DMS 273 (cell line): Measurements from ENCODE around the gene LSMEM2.
"Not testable (repeated sequence)": the region's sequence is repeated elsewhere in the genome, so short reads cannot be mapped to it uniquely, and the experiment has no call there.

Experiments
- DNase-seq: peaks from one replicate; lab custom pipeline; 2025; ENCODE audit not compliant: unreplicated experiment; lab: John Stamatoyannopoulos, UW

Gene LSMEM2

DNA sequence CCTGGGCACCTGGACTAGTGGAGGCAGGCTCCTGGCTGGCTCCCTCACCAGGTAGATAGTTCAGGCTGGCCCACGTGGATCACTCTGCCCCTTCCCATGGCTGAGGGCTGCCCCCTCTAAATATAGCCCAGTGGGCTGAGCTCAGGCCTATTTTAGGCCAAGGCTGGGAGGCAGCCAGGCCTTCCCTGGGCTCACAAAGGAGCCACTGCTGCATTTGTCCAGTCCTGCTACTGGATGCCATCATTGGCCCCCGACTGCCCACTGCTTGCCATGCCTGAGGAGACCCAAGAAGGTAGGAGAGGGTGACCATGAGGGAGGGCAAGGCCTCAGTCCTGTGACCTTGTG, at the start of gene LSMEM2:
Gene LSMEM2, plus strand, starts transcription at position 208 of the 345 bp plus-strand sequence. Its CDS starts 27 bp downstream, at position 235.
- no peak for DNase-seq

DNA sequence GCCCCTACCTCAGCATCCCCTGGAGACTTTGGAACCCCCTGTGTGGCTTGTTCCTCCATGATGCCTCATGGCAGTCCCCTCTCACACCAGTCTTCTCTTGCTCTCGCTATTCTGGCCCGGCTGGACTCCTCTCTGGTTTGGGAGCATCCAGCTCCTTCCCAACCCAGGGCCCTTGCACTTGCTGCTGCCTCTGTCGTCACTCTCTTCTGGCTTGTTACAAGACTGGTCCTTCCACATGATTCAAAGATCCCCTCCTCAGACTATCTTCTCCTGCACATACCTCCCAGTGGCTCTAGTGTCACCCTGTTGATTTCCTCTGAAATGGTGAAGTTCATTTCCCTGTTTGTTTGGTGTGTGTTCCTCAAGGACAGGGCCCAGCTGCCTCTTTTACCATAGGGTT, 49.4 kb upstream of the LSMEM2 start:
- no peak for DNase-seq

DNA sequence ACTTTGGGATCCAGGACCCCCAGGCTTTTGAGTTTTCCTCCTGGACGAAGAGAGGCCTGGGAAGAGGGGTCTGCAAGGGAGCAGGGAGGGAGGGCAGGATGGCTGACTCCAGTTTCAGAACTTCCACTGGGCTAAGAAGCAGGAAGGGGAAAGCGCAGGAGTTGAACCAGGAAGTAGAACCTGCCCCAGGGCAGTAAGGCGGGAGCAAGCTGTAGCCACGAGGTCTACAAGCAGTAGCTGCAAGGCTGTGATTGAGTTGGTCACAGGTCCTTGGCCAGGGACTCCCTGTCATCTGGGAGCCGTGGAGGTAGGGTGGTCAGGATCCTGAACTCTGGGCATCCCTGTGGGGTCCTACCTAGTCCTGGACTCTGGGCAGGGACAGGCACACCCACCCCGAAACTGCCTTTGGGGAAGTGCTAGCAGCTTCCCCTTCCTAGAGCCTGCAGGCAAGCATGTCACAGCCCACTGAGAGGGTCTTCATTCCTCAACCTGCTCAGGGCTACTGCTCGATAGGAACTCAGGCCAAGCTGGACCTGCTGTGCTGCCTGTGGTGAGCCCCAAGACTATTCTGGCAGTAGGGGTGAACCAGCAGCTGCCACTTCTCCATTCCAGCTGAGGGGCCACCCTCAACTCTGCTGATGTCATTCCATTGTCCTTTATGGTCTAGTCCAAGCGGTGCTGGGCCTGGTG, 48.6 kb upstream of the LSMEM2 start:
- DNase-seq: no peak

DNA sequence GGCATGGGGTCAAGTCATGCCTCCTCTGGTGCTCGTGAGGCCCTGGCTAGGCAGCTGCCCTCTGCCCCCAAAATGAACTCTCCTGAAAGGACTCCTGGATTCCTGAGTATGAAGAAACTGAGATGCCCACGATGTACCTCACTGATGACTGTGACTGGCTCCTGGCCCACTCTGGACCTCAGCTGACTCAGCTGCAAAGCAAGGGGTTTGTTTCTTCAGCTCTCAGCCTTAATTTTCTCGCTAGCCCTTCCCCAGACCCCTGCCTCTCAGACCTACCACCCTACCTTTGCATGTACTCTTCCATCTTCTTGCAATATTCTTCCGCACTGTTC, 48.1 kb upstream of the LSMEM2 start:
- DNase-seq: no peak

DNA sequence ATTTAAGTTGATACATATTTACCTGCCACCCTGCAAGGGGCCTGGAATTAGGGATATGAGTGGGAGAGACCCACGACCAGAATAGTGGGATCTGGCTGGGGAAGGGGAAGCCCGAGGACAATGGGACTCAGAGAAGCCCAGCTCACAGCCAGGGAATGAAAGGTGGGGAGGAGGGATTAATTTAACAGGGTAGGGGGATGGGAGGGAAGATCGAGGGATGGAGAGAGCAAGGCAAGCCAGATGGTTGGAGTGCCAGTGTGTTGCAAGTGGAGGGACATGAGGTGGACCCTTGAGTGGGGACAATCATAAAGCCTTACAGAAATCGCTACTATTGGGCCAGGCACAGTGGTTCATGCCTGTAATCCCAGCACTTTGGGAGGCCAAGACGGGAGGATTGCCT, 47.3 kb upstream of the LSMEM2 start:
- DNase-seq: no peak

DNA sequence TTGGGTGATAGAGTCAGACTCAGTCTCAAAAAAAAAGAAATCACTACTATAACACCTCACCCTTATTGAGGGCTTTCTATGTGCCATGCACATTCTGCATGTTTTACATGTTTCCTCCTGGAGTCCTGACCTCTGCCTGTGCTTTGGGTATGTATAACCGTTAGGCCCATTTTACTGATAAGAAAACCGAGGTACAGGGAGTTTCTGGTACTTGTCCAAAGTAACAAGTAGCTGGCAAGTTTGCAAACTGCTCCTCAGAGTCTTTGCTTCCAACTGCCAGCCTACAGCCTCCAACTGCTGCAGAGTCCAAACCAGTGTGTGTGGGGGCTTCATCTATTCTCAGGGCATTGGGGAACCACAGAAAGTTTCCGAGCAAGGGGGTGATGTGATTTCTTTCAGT, 46.6 kb upstream of the LSMEM2 start:
- DNase-seq: no peak

DNA sequence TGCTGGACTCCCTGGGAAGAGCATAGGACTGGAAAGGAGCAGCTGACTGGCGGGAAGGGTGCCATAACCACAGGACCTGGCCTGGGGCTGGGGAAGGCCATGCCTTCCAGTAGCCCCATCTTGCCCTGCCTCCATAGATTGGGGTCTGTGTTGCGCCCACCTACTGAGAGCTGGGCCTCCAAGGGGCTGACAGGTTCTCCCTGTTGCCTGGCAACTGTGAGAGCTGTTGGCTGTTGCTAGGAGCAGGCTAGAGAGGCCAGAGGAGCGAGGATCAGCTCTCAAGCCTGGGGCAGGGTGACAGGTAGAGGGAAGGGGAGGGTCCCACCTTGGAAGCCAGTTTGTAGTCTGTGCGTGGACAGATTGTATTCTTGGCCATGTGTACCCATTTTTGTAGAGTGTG, 45.7 kb upstream of the LSMEM2 start:
- peak; percentile 30 for DNase-seq

DNA sequence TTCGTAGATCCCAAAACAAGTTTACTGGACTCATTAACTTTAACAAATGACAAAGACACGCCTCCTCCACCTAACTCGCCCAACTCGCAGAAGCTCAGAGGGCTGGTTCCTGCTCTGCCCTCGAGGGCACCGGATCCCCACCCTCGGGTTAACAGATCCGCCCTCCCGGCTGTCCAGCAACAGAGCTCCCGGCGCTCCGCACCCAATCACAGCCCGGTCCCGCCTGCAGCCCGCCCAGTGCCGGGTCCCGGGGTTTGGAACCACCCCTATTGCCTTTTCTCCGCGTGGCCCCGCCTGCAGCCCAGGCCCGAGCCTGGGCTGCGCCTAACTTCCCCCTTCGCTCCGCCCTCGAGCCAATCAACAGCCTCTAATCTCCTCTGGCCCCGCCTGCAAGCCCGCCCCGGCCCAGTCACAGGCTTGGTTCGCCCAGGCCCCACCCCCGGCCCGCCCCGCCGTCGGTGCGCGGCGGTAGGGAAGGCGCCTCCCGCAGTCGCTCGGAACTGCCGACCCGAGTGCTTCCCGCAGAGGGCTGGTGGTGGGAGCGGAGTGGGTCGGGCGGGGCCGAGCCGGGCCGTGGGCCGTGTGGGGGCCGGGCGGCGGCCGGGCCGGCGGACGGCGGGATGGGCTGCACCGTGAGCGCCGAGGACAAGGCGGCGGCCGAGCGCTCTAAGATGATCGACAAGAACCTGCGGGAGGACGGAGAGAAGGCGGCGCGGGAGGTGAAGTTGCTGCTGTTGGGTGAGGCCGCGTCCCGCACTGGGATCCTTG, 43.0 kb upstream of the LSMEM2 start, which contains the start of gene GNAI2:
Gene GNAI2, plus strand, starts transcription at position 489 of the 768 bp plus-strand sequence. Its CDS starts 132 bp downstream, at position 621.
- peak; percentile 98 for DNase-seq

DNA sequence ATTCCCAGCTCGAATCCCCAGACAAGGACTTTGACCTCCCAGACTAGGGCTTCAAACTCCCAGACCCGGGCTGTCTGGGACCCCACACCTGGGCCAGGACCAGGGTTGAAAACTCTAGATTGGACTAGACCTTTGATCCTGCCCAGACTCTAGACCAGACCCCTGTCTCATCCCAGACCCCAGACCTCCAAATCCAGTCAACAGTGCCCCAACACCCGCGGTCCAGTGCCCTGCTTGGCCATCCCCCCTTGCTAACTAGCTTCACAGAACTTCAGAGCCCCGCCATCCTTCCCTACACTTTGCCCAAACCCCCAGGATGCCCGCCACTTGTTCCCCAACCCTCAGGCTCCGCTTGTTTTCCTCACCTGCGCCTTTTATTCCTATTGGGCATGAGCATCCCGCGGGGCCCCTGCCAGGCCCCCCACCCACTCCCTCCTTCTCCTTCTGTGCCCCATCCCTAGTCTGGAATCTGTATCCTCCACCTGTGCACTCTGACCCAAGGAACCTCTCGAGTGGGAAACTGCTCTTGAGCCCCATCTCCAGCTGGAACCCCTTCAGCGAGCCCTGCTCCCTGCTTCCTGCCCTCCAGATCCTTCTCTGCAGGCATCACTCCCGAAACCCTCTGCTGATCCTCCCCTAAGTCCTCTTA, 42.3 kb upstream of the LSMEM2 start:
- DNase-seq: no peak

DNA sequence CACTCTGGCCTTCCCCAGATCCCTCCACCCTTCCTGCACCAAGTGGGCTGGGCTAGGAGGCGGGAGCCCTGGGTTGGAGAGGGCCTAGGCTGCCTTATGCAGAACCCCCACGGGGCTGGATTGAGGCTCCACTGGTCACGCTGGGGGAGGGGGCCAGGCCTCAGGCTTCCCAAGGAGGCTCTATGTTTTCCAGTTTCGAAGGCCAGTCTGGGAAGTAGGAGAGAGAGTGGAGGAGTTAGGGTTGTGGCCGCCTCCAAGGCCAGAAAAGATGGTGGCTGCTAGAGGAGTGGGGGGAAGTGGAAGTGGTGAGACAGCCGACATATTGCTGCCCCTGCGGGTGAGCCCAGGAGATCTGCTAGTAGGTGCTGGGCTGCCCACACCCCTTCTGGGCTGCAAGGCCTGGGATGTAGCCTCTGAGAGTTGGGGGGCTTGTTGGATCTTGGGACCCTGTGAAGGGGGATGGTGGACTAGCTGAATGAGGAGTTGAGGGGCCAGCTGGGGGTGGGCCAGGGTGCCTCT, 41.7 kb upstream of the LSMEM2 start:
- DNase-seq: peak; percentile 24

DNA sequence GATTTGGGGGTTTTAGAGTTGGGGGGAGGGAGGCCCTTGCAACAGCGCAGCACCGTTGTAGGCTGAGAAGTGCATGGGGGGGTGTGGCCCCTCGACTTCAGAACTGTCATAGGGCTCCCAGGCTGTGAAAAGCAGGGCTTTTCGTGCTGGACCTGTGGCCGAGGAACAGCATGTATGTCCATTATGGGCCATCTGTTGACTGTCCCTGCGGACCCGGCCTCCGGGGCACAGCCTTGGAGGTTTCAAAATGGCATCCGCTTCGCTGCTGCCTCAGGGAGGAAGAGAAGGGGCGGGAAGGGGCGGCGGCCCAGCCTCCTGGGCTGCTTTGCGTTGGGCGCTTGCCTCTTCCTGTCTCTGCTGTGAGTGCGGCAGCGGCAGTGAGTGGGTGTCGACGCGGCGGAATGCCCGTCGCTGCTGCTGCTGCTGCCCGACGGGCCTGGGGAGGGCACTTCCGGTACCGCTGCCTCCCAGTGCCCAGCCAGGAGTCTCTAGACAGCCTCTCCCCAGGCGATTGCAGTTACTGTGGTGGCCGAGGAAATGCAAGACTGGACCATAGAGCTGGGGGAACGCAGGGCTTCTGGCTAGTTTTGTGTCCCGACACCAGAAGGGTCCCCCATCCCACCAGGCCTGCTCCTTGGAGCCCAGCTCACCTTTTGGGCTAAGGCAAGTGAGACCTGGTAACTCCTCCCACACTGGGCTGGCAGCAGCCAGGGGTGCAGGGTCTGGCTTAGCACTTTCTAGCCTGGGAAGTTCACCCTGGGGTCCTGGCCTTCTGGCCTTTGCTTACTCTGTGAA, 40.9 kb upstream of the LSMEM2 start:
- DNase-seq: peak; percentile 65

DNA sequence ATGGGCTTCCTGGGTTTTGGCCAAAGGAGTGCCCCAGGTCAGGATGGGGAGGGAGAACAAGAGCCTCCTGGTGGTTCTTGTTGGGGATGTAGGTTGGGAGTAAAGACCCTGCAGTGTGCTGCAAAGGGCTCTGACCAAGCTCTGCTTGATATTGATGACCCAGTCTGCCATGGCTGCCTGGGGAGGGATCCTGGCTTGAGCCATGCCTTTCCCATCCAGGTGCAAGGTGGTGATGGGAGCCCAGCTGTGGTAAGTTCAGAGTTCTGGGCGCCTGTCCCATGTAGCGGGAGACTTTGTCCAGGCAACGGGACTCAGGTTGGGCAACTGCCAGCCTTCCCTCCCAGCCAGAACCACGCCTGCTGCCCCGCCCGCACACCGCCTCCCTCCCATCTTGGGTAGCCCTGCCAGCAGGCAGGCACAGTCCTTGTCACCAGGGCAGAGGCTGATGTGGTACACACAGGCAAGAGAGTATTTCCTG, 40.3 kb upstream of the LSMEM2 start:
- peak; percentile 74 for DNase-seq

DNA sequence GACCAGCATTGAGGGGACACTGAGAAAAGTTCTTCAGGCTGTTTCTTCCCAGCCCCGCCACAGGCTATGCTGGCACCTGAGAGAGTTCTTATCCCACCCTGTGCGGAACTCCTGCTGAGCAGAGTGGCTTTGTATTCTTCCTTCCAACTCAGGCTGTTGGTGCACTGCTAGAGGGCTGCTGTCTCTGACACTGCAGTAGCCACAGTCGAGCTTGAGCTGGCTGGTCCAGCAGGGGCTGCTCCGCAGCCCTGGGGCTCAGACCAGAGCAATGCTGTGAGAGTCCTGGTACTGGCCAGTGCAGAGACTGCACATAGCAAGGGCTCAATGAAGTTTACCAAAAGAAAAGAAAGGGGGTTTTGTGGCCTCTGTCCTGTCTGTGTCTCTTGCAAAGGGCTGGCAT, 39.2 kb upstream of the LSMEM2 start:
- DNase-seq: no peak

DNA sequence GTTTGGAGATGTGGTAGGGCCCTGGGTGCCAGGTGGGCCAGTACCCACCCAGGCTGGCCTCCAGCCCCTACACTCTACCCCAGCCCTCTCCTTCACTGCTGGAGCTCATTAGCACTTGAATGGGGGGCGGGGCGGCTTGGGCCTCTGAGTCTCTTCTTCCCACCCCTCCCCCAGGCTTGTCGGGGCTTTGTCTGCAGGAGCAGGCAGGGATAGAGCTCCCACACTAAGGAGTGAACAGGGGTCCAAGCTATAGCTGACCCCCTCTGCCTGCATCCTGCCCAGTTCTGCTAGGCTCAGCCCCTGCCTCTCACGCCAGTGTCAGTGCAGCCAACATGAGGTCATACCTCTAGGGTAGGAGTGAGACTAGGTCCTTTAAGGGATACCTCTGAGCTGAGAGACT, 37.7 kb upstream of the LSMEM2 start:
- no peak for DNase-seq

DNA sequence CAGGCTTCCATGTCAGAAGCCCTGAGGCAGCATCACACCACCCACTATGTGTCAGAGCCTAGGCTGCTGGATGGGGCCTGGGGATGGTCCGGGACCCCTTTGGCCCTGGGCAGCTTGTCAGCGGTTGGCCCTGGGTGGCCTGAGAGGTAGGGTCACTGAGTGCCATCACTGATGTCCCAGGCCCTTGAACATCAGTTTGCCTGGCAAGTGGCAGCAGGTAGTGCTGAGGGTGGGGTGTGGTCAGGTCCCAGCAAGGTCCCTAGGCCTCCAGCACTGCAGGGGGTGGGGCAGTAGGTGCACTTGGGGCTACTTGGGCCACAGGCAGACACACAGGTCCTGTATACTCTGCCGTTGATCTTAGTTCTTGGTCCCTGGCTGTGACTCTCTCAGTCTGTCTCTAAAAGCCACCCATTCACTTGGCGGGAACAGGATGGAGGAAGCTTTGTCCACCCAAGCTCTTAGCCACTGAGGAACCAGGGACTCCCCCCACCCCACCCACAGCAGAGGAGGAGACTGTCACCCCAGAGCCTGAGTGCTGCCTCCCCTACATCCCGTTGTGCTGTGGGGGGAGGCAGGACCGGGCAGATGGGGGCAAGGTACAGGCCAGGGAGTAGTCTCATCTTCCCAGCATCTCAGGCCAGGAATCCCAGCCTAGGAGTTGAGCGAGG, 37.0 kb upstream of the LSMEM2 start:
- DNase-seq: no peak

DNA sequence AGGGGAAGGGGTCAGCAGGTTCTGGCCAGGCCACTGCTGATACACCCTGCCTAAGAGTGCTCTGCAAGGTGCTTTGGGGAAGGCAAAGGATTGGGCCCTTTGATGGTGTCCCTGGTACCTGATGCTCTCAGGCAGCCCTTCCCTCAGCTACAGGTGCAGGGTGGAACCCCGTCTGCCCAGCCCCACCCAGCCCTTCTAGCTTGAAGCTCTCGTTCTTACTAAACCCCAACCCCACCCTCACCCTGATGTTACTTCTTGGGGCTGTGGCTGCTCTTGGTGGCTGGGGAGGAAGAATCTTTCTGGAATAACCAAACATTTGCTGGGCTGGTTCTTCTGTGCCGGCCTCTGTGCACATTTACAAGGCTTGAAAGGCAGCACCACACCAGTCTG, 36.5 kb upstream of the LSMEM2 start:
- no peak for DNase-seq

DNA sequence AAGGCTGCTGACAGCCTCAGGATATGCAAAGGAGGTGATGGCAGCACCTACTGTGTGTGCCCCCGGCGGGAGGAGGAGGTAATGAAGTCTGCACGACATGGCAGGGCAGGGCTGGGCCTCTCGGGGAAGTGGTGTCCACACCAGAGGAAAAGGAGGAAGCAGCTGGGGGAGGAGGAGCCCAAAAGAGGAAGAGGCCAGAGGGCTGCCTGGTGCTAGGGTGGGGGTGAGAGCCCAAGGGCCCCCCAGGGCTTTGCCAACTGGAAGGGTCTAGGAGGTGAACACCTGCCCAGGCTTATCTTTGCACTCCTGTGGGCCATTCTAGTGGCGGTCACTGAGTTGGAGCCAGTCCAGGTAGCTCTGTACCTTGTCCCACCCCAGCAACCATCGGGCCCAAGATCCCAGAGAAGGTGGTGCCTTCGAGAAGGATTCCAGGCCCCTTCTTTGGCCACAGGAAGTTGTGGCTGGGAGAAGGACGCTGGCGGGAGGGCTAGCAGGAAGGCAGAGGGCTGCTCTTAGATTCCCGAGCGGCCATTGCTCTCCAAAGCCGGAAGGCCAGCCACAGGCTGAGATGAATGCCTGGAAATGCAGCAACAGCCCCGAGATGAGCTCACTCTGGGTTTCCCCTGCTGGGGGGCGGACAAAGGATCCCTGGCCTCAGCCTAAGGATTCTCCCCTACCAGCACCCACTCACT, 35.9 kb upstream of the LSMEM2 start:
- no peak for DNase-seq

DNA sequence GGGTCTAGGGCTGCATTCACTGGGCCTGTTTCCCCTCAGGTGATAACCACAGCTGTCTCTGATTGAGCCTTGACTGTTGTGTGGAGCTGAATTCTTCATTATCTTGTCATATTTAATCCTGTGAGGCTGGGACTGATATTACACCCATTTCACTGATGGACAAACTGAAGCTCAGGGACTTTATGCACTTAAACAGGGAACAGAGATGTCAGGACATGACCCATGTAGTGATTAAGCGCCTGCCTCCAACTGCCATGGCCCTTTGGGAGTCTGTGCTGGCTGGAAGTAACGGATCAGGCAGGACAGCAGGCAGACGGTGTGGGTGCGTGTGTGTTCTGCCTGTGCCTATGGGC, 35.4 kb upstream of the LSMEM2 start:
- DNase-seq: no peak

DNA sequence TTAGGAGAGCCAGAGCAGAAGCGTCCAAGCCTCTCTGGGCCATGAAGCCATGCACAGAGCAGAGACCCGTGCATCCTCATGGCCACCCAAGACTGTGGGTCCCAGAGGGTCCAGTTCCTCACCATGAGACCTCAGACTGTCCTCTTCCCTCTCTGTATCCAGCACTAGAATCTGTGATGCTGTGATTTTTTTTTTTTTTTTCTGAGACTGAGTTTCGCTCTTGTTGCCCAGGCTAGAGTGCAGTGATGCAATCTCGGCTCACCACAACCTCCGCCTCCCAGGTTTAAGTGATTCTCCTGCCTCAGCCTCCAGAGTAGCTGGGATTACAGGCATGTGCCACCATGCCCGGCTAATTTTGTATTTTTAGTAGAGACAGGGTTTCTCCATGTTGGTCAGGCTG, 34.1 kb upstream of the LSMEM2 start:
- DNase-seq: not testable (repeated sequence)

DNA sequence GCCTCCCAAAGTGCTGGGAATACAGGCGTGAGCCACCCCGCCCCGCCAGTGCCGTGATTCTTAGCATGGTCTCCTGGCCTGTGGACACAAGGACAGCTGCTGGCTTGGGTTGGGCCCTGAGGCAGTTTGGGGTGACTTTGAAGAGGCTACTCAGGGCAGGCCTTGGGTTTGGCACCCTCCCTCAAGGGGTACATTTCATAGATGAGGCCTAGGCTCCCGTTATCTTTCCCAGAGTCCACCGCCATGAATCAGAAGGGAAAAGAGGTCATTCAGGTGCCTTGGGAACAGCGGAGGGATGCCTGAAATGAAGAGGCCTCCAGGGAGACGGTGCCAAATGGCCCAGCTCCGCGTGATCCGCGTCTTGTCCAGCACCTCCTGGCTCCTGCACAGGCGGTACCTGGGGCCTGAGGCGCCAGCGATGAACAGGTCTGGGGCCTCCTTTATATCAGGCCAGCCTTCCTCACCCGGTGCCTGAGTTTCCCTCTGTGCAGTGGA, 33.6 kb upstream of the LSMEM2 start:
- no peak for DNase-seq
